ENCODE data around the gene TMEM247. TPM values are rescaled to one million over a fixed set of nuclear protein-coding genes. Genes with fewer than 3 reads are reported as not detected.

Gene TMEM247
- polyA plus RNA-seq, 1 of the 3 experiments (the other 2 are of a cell fraction) = not detected

GRCh38 chr2:46471697-46472096 is 7.7 kb upstream of the TMEM247 start:
- CTCF ChIA-PET = interaction anchor here (0.8 to 1.8 kb wide), 5 partner anchors 11 to 418 kb away, joined by 3 to 5 read pairs (median 3); no protein-coding TSS in a partner anchor
- Histone ChIP-seq H4K20me1 (ENCODE audit: insufficient read depth) (no peaks in the 10 kb centered on the region), H3K36me3 (replicated peaks in 1 of 2; ENCODE audit: control insufficient read depth in 1 of 2, insufficient read depth in 2 of 2, low read length in 1 of 2) (no peaks in the 10 kb centered on the region), H3K9me2 (no peaks in the 10 kb centered on the region), H3K9me3 (no peaks in the 10 kb centered on the region), H2AFZ (ENCODE audit: low read depth) (no peak overlapping the region), H3K4me2 (no peak overlapping the region), H3K79me2 (ENCODE audit: insufficient read depth) (no peaks in the 10 kb centered on the region), H3K9ac (no peak overlapping the region), H3K27me3 (ENCODE audit: insufficient read depth) (no peaks in the 10 kb centered on the region), H3K4me3 (ENCODE audit: low read depth in 2 of 2, low read length in 1 of 2) (no peak overlapping the region), H3K27ac (ENCODE audit: low read depth in 2 of 2, low read length in 1 of 2) (no peak overlapping the region), H3K4me1 (ENCODE audit: control insufficient read depth in 1 of 2, insufficient read depth in 2 of 2, low read depth in 1 of 2, low read length in 1 of 2) (no peaks in the 10 kb centered on the region), H3F3A (replicated peaks; ENCODE audit: insufficient read depth) (no peaks in the 10 kb centered on the region)
- WGBS (ENCODE audit: low lambda C conversion rate) = 44% methylated on average over 1 of the region's 1 CpG
- no peak for TF ChIP-seq RCOR1 (IDR thresholded peaks at IDR 0.05; ENCODE audit: low read length)
- no peak for TF ChIP-seq RFX5 (IDR thresholded peaks at IDR 0.05; ENCODE audit: low read length)
- TF ChIP-seq MEF2A (IDR thresholded peaks at IDR 0.05; ENCODE audit: borderline replicate concordance, low read depth) = no peak
- TF ChIP-seq YY1 (IDR thresholded peaks at IDR 0.05; ENCODE audit: low read depth) = no peak
- no peak for TF ChIP-seq ZBTB33 (IDR thresholded peaks at IDR 0.05; ENCODE audit: borderline replicate concordance, low read depth)
- TF ChIP-seq TEAD4 (IDR thresholded peaks at IDR 0.05; ENCODE audit: borderline replicate concordance, insufficient read depth) = no peak
- no peak for TF ChIP-seq CTCF (IDR thresholded peaks at IDR 0.05)
- no peak for TF ChIP-seq JUND (IDR thresholded peaks at IDR 0.05)
- TF ChIP-seq MAX (IDR thresholded peaks at IDR 0.05; ENCODE audit: low read depth) = no peak
- no peak for TF ChIP-seq IRF3 (IDR thresholded peaks at IDR 0.05; ENCODE audit: low read depth, low read length)
- TF ChIP-seq USF2 (IDR thresholded peaks at IDR 0.05; ENCODE audit: borderline replicate concordance, low read depth, low read length) = no peak
- TF ChIP-seq USF1 (IDR thresholded peaks at IDR 0.05; ENCODE audit: borderline replicate concordance, low read depth) = no peak
- no peak for TF ChIP-seq GATA2 (CRISPR knock-in tag; IDR thresholded peaks at IDR 0.05)
- no peak for TF ChIP-seq CHD2 (IDR thresholded peaks at IDR 0.05; ENCODE audit: low read length, partially characterized antibody)
- no peak for TF ChIP-seq ELF1 (IDR thresholded peaks at IDR 0.05)
- no peak for TF ChIP-seq EZH2phosphoT487 (IDR thresholded peaks at IDR 0.05; ENCODE audit: borderline replicate concordance, low read depth)
- TF ChIP-seq FOXJ3 (CRISPR knock-in tag; IDR thresholded peaks at IDR 0.05) = no peak
- no peak for TF ChIP-seq REST (IDR thresholded peaks at IDR 0.05; ENCODE audit: low read depth, low read length)
- no peak for TF ChIP-seq POLR2AphosphoS5 (IDR thresholded peaks at IDR 0.05; ENCODE audit: low read depth, low read length)
- no peak for TF ChIP-seq GABPA (IDR thresholded peaks at IDR 0.05; ENCODE audit: low read depth)
- POLR2A ChIA-PET = no interaction called here
- no peak for DNase-seq

All from SK-N-SH (cell line).